NB4 (cell line): ENCODE data around the gene PPIF.

Source experiments
- CTCF ChIP-seq: IDR thresholded peaks from one replicate; pipeline ENCODE4 v1.5.1; 2012; ENCODE audit warnings: low read depth, low read length
- MAX ChIP-seq: IDR thresholded peaks from 2 replicates; pipeline ENCODE4 v1.6.1; 2011; ENCODE audit warnings: low read depth, low read length
- MYC ChIP-seq: IDR thresholded peaks from 2 replicates; pipeline ENCODE4 v1.6.1; 2011; ENCODE audit warnings: low read depth, low read length
- POLR2A ChIP-seq: IDR thresholded peaks from 2 replicates; pipeline ENCODE4 v1.6.1; 2011; ENCODE audit warnings: mild to moderate bottlenecking; ENCODE audit not compliant: insufficient read length; ENCODE audit errors: extremely low read depth

GRCh38 chr10:79403441-79404230, 56.4 kb downstream of the PPIF start:
- no peak for TF ChIP-seq CTCF
- no peak for TF ChIP-seq POLR2A
- no peak; the same call in none of the 2 replicates for TF ChIP-seq MAX
- no peak for TF ChIP-seq MYC
